GM19240 (cell line): ENCODE measurements around the gene GSTO1.

Experiments used
- DNase-seq: peaks from one replicate; pipeline ENCODE4 v3.0.0; 2011; ENCODE audit warnings: low spot score; ENCODE audit not compliant: insufficient read length

Gene GSTO1

GRCh38 chr10:104274762-104275721 is 20.4 kb downstream of the GSTO1 start:
- no peak for DNase-seq

- DNase-seq, result no peak
Observed at GRCh38 chr10:104276192-104276591, 21.5 kb downstream of the GSTO1 start.

- DNase-seq, result no peak
Observed at GRCh38 chr10:104277785-104278184, 23.1 kb downstream of the GSTO1 start.

- no peak for DNase-seq
Observed at GRCh38 chr10:104279550-104280259, 25.0 kb downstream of the GSTO1 start.

GRCh38 chr10:104281694-104282093 is 27.0 kb downstream of the GSTO1 start:
- no peak for DNase-seq

GRCh38 chr10:104284846-104285245 is 30.2 kb downstream of the GSTO1 start:
- DNase-seq, result no peak

GRCh38 chr10:104286939-104287338 is 32.2 kb downstream of the GSTO1 start:
- no peak for DNase-seq

- no peak for DNase-seq
Observed at GRCh38 chr10:104288355-104288754, 33.7 kb downstream of the GSTO1 start.

GRCh38 chr10:104291439-104291951 is 36.8 kb downstream of the GSTO1 start:
- peak; percentile 91 for DNase-seq

GRCh38 chr10:104293011-104293410 is 38.3 kb downstream of the GSTO1 start:
- DNase-seq, result no peak

GRCh38 chr10:104293781-104294321 is 39.2 kb downstream of the GSTO1 start:
- no peak for DNase-seq

- no peak for DNase-seq
Observed at GRCh38 chr10:104296687-104297436, 42.2 kb downstream of the GSTO1 start.

- DNase-seq, result no peak
Observed at GRCh38 chr10:104297697-104298660, 43.3 kb downstream of the GSTO1 start.

GRCh38 chr10:104299031-104299904 is 44.6 kb downstream of the GSTO1 start:
- no peak for DNase-seq

- no peak for DNase-seq
Observed at GRCh38 chr10:104300002-104300735, 45.5 kb downstream of the GSTO1 start.

- DNase-seq, result no peak
Observed at GRCh38 chr10:104300736-104301292, 46.1 kb downstream of the GSTO1 start.

- DNase-seq, result no peak
Observed at GRCh38 chr10:104301907-104302690, 47.4 kb downstream of the GSTO1 start.
